Mesendoderm (in vitro differentiated cells): ENCODE data around the gene CDKN2D. TPM values are rescaled to one million over a fixed set of nuclear protein-coding genes. Genes with fewer than 3 reads are reported as not detected.

Experiments used
- DNase-seq: peaks from one replicate; pipeline ENCODE4 v3.0.0; 2013
- H2AK5ac ChIP-seq: 2 replicates; pipeline ENCODE4 v1.6.1; 2013; ENCODE audit warnings: low read length, inconsistent platforms
- H2BK120ac ChIP-seq: 2 replicates; pipeline ENCODE4 v1.6.1; 2013; ENCODE audit warnings: low read depth, mild to moderate bottlenecking, low read length, moderate library complexity, mixed read lengths
- H2BK15ac ChIP-seq: replicated peaks from 2 replicates; pipeline ENCODE4 v1.6.1; 2013; ENCODE audit warnings: low read depth, mild to moderate bottlenecking, moderate library complexity
- H2BK5ac ChIP-seq: 2 replicates; pipeline ENCODE4 v1.6.1; 2013; ENCODE audit warnings: low read length, inconsistent platforms
- H3K18ac ChIP-seq: 2 replicates; pipeline ENCODE4 v1.6.1; 2013; ENCODE audit warnings: mild to moderate bottlenecking, low read length, mixed read lengths
- H3K23ac ChIP-seq: one replicate; pipeline ENCODE4 v1.6.1; 2013; ENCODE audit warnings: low read length
- H3K27ac ChIP-seq: 2 replicates; pipeline ENCODE4 v1.5.1; 2013; ENCODE audit warnings: low read depth, mild to moderate bottlenecking, inconsistent platforms, low read length, moderate library complexity
- H3K27me3 ChIP-seq: 2 replicates; pipeline ENCODE4 v1.6.1; 2013; ENCODE audit warnings: low read length, control low read depth, mild to moderate bottlenecking, inconsistent platforms; ENCODE audit not compliant: insufficient read depth, poor library complexity
- H3K36me3 ChIP-seq: 2 replicates; pipeline ENCODE4 v1.6.1; 2013; ENCODE audit warnings: low read length, inconsistent platforms; ENCODE audit not compliant: control insufficient read depth, insufficient read depth
- H3K4ac ChIP-seq: one replicate; pipeline ENCODE4 v1.6.1; 2013; ENCODE audit warnings: low read depth, mild to moderate bottlenecking, low read length, moderate library complexity
- H3K4me1 ChIP-seq: 2 replicates; pipeline ENCODE4 v1.6.1; 2013; ENCODE audit warnings: low read depth, low read length, inconsistent platforms; ENCODE audit not compliant: control insufficient read depth
- H3K4me2 ChIP-seq: 2 replicates; pipeline ENCODE4 v1.6.1; 2013; ENCODE audit warnings: low read length
- H3K4me3 ChIP-seq: 2 replicates; pipeline ENCODE4 v1.5.1; 2013; ENCODE audit warnings: mild to moderate bottlenecking, low read length
- H3K56ac ChIP-seq: one replicate; pipeline ENCODE4 v1.6.1; 2013; ENCODE audit warnings: low read length
- H3K79me1 ChIP-seq: 2 replicates; pipeline ENCODE4 v1.6.1; 2013; ENCODE audit warnings: low read length, inconsistent platforms
- H3K79me2 ChIP-seq: 2 replicates; pipeline ENCODE4 v1.6.1; 2013; ENCODE audit warnings: mild to moderate bottlenecking, low read length; ENCODE audit not compliant: control insufficient read depth, insufficient read depth
- H3K9ac ChIP-seq: 2 replicates; pipeline ENCODE4 v1.6.1; 2013; ENCODE audit warnings: low read length, inconsistent platforms
- H4K5ac ChIP-seq: one replicate; pipeline ENCODE4 v1.6.1; 2013; ENCODE audit warnings: low read length
- H4K8ac ChIP-seq: one replicate; pipeline ENCODE4 v1.6.1; 2013; ENCODE audit warnings: low read depth, mild to moderate bottlenecking, control low read depth, low read length, moderate library complexity
- WGBS: extraction: QIAGEN DNeasy Blood & Tissue Kit; methylation state at CpG from one replicate; pipeline ENCODE4 v1.1.7; 2013; ENCODE audit warnings: low lambda C conversion rate, missing lambda C conversion rate; ENCODE audit not compliant: insufficient coverage; ENCODE audit errors: extremely low coverage; 5-methylcytosine and 5-hydroxymethylcytosine counted together
- polyA plus RNA-seq, 2 experiments: library from polyadenylated mRNA; stranded (reverse); fragments of 200-250 nt; gene quantifications; one replicate each; pipeline ENCODE4 v1.2.3, GENCODE V29; 2013

Gene CDKN2D
- 0.93 TPM for polyA plus RNA-seq (2013, experiment 1 of 2)
- polyA plus RNA-seq (2013, experiment 2 of 2), result 1.1 TPM

DNA sequence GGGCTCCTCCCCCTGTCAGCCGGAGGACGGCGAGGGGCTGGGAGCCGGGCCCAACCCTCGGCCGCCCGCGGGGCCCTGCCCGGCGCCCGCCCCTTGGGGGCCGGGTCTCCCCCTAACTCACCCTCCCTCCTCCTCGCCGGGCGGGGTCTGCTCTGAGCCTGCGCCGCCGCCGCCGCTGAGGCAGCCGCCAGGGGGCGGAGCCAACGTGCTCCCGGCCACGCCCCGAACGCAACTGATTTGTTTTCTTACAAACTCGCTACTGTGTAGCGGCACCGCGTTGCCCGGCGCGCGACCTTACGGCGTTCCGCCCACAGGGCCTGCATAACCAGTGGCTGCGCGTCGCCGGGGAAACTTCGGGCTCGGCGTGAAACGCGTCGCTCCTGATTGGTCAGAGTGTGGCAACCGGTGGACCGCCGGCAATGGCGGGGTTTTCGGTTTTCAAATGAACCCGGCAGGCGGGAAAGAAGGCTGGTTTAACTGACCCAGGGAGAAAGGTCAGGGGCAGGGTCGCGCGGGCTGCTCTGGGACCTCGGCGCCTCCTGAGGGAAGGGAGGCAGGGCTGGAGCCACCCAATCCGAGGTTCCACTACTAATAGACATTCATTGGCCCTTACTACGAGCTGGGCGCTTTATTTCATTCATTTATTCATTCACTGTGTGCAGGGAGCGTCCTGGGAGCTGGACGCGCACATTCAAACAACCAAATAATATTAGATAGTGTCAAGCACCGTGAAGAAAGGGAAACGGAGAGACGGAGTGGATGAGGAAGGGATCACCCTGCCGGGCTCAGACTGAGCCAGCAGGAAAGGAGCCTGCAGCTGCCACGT is at the start of gene CDKN2D:
CDKN2D (minus strand) TSS at position 154 of the 826 bp plus-strand sequence. CDS start 326 bp downstream, outside the sequence.
- peak within 1 kb of the TSS; percentile 94 for H3K56ac ChIP-seq
- peak within 1 kb of the TSS; percentile 97 for H3K9ac ChIP-seq
- H3K79me1 ChIP-seq, result no peaks in the 10 kb centered on the region
- peaks cover 3% of the 10 kb centered on the region for H3K79me2 ChIP-seq
- peak; percentile 99 for DNase-seq
- H3K36me3 ChIP-seq, result no peaks in the 10 kb centered on the region
- H3K23ac ChIP-seq, result no peak within 1 kb of the TSS
- H2BK5ac ChIP-seq, result peak within 1 kb of the TSS; percentile 80
- no peaks in the 10 kb centered on the region for H3K27me3 ChIP-seq
- no CpG with 5 or more reads among the region's 71 CpGs for WGBS
- peak within 1 kb of the TSS; percentile 21 for H3K4ac ChIP-seq
- peak within 1 kb of the TSS; percentile 87 for H4K5ac ChIP-seq
- peak within 1 kb of the TSS; percentile 43 for H3K18ac ChIP-seq
- H2BK15ac ChIP-seq, result no peak within 1 kb of the TSS
- no peak within 1 kb of the TSS for H2BK120ac ChIP-seq
- H3K4me3 ChIP-seq, result peak within 1 kb of the TSS; percentile 68
- H3K4me1 ChIP-seq, result peaks cover 2% of the 10 kb centered on the region
- peak within 1 kb of the TSS; percentile 90 for H3K27ac ChIP-seq
- H4K8ac ChIP-seq, result no peak within 1 kb of the TSS
- H2AK5ac ChIP-seq, result no peak within 1 kb of the TSS
- peak within 1 kb of the TSS; percentile 93 for H3K4me2 ChIP-seq

DNA sequence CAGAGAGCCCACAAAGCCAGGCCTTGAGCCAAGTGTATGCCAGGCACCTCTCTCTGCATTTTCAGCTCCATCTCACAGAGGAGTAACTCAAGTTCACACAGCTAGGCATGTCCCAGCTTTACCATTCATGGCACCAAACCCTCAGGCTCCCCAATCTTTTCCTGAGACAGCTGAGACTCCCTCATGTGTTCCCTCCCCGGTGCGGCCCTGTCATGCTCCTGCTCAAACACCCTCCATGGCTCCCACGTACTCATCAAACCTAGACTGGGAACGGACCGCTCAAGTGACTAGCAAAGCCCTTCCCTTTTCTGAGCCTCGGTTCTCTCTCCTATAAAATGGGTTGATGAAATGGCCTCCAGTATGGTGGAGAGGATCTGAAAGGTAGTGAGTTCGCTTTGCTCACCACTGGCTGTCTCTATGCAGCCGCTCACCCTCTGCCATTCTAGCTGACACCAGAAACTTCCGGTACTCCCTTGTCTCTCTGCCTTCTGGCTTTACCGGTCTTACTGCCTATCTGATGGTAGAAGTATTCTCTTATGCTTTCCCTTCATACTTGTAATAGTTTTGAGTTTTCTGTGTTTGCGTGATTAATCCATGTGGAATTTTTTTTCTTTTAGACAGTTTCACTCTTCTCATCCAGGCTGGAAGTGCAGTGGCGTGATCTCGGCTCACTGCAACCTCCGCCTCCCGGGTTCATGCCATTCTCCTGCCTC is 48.8 kb upstream of the CDKN2D start:
- WGBS, result no CpG with 5 or more reads among the region's 15 CpGs
- no peak overlapping the region for H4K8ac ChIP-seq
- no peak overlapping the region for H3K23ac ChIP-seq
- H3K18ac ChIP-seq, result no peak overlapping the region
- no peaks in the 10 kb centered on the region for H3K36me3 ChIP-seq
- no peak for DNase-seq
- peak overlapping the region; percentile 46 for H3K56ac ChIP-seq
- peaks cover 2% of the 10 kb centered on the region for H3K4me1 ChIP-seq
- no peak overlapping the region for H3K4me3 ChIP-seq
- peaks cover 2% of the 10 kb centered on the region for H3K79me1 ChIP-seq
- H2AK5ac ChIP-seq, result no peak overlapping the region
- no peaks in the 10 kb centered on the region for H3K27me3 ChIP-seq
- H2BK120ac ChIP-seq, result no peak overlapping the region
- H3K27ac ChIP-seq, result no peak overlapping the region
- H2BK5ac ChIP-seq, result no peak overlapping the region
- no peak overlapping the region for H3K4ac ChIP-seq
- H3K4me2 ChIP-seq, result no peak overlapping the region
- H3K79me2 ChIP-seq, result peaks cover 2% of the 10 kb centered on the region
- H2BK15ac ChIP-seq, result no peak overlapping the region
- no peak overlapping the region for H3K9ac ChIP-seq
- no peak overlapping the region for H4K5ac ChIP-seq

DNA sequence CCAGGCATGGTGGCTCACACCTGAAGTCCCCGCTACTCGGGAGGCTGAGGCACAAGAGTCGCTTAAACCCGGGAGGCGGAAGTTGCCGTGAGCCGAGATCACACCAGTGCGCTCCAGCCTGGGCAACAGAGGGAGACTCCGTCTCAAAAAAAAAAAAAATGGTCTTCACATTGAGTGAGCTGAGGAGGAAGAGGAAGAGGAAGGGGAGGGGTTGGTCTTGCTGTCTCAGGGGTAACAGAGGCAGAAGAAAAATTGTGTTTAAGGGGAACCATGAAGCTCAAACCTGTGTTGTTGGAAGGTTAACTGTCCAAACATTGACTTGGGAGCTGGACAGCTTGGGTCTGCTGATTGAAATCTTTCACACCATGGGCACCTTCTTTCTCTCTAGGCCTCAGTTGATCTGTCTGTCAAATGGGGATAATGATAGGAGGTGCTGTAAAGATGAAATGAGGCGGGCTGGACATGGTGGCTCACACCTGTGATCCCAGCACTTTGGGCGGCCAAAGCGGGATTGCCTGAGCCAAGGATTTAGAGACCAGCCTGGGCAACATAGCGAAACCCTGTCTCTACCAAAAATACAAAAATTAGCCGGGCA is 46.7 kb upstream of the CDKN2D start:
- H4K5ac ChIP-seq, result no peak overlapping the region
- WGBS, result no CpG with 5 or more reads among the region's 14 CpGs
- peaks cover 2% of the 10 kb centered on the region for H3K4me1 ChIP-seq
- H3K36me3 ChIP-seq, result no peaks in the 10 kb centered on the region
- H3K9ac ChIP-seq, result no peak overlapping the region
- no peak overlapping the region for H2BK120ac ChIP-seq
- no peak overlapping the region for H3K56ac ChIP-seq
- H3K4me3 ChIP-seq, result no peak overlapping the region
- H3K79me1 ChIP-seq, result no peaks in the 10 kb centered on the region
- H2BK15ac ChIP-seq, result no peak overlapping the region
- H2AK5ac ChIP-seq, result no peak overlapping the region
- no peak overlapping the region for H4K8ac ChIP-seq
- no peaks in the 10 kb centered on the region for H3K27me3 ChIP-seq
- no peak overlapping the region for H3K27ac ChIP-seq
- no peak for DNase-seq
- no peak overlapping the region for H3K4me2 ChIP-seq
- H3K23ac ChIP-seq, result no peak overlapping the region
- H3K18ac ChIP-seq, result no peak overlapping the region
- H3K79me2 ChIP-seq, result no peaks in the 10 kb centered on the region
- no peak overlapping the region for H2BK5ac ChIP-seq
- no peak overlapping the region for H3K4ac ChIP-seq

DNA sequence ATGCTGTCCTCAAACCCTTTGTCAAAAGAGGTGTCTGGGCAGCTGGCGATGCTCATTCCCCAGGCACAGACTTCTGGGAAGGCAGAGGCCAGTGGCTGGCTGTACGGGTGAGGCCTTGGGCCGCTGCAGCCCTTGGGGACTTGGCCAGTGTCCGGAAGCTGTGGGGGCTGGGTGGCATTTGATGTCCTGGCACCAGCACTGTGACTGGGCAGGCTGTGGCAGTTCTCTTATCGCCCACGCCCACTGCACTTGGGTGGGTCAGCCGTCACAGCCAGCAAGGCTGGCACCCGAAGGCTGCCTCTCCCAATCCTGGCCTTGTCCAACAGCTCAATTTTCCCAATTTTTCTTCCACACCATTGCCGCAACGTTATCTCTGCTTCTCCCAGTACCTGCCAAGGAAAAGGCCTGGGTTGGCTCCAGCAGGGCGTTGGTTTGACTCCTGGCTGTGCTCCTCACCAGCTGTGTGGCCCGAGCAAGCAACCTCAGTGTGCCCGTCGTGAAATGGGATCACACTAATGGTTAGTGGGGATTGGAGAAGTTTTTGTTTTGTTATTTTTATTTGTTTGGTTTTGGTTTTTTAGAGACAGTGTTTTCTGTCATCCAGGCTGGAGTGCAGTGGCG is 43.8 kb upstream of the CDKN2D start:
- H3K27me3 ChIP-seq, result no peaks in the 10 kb centered on the region
- H3K4me2 ChIP-seq, result no peak overlapping the region
- no peaks in the 10 kb centered on the region for H3K36me3 ChIP-seq
- H3K9ac ChIP-seq, result no peak overlapping the region
- no peaks in the 10 kb centered on the region for H3K79me2 ChIP-seq
- no CpG with 5 or more reads among the region's 15 CpGs for WGBS
- DNase-seq, result no peak
- H3K18ac ChIP-seq, result no peak overlapping the region
- no peak overlapping the region for H3K4me3 ChIP-seq
- no peak overlapping the region for H3K56ac ChIP-seq
- H3K79me1 ChIP-seq, result no peaks in the 10 kb centered on the region
- H3K4me1 ChIP-seq, result peaks cover 2% of the 10 kb centered on the region
- H3K23ac ChIP-seq, result no peak overlapping the region
- no peak overlapping the region for H2BK5ac ChIP-seq
- no peak overlapping the region for H2BK15ac ChIP-seq
- no peak overlapping the region for H3K27ac ChIP-seq
- no peak overlapping the region for H2BK120ac ChIP-seq
- H4K8ac ChIP-seq, result no peak overlapping the region
- H2AK5ac ChIP-seq, result no peak overlapping the region
- no peak overlapping the region for H4K5ac ChIP-seq
- H3K4ac ChIP-seq, result no peak overlapping the region

DNA sequence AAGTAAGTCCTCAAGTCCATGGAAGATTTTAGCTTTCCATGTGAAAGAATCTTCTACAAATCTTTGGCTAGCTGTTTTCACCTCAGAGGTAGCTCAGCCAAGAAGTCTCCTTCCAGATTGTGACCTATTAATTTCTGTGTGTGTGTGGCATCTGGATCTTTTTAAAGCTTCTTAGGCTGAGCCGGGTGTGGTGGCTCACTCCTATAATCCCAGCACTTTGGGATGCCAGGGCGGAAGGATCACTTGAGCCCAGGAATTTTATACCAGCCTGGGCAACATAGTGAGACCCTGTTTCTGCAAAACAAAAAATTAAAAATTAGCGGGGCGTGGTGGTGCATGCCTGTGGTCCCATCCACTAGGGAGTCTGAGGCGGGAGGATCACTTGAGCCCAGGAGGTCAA is 43.1 kb upstream of the CDKN2D start:
- Histone ChIP-seq H2BK120ac (no peak overlapping the region), H3K27ac (no peak overlapping the region), H3K79me2 (no peaks in the 10 kb centered on the region), H2BK15ac (no peak overlapping the region), H3K4me2 (no peak overlapping the region), H4K5ac (no peak overlapping the region), H3K79me1 (no peaks in the 10 kb centered on the region), H3K36me3 (no peaks in the 10 kb centered on the region), H3K4me3 (no peak overlapping the region), H3K9ac (no peak overlapping the region), H2BK5ac (no peak overlapping the region), H2AK5ac (no peak overlapping the region), H3K23ac (no peak overlapping the region), H3K4ac (no peak overlapping the region), H3K18ac (no peak overlapping the region), H3K27me3 (no peaks in the 10 kb centered on the region), H3K56ac (no peak overlapping the region), H3K4me1 (no peaks in the 10 kb centered on the region), H4K8ac (no peak overlapping the region)
- WGBS, result no CpG with 5 or more reads among the region's 5 CpGs
- no peak for DNase-seq
